C4-2B (cell line): Measurements from ENCODE around the gene TUBB3.
"Not testable (repeated sequence)": the region's sequence is repeated elsewhere in the genome, so short reads cannot be mapped to it uniquely, and the experiment has no call there.

ENCODE experiments used
- H3K27ac ChIP-seq: fragments of 450-650 bp; 2 replicates; pipeline ENCODE4 v1.5.1; 2017
- ZFX ChIP-seq: fragments of 450-650 bp; IDR thresholded peaks from 2 replicates; pipeline ENCODE4 v1.6.1; 2017
- TF ChIP-seq, protein P1 (sequence below): fragments of 450-650 bp; conservative IDR thresholded peaks from 2 replicates; pipeline ENCODE4 v1.5.1; 2017; ENCODE audit warnings: mild to moderate bottlenecking

TUBB3 gene

DNA sequence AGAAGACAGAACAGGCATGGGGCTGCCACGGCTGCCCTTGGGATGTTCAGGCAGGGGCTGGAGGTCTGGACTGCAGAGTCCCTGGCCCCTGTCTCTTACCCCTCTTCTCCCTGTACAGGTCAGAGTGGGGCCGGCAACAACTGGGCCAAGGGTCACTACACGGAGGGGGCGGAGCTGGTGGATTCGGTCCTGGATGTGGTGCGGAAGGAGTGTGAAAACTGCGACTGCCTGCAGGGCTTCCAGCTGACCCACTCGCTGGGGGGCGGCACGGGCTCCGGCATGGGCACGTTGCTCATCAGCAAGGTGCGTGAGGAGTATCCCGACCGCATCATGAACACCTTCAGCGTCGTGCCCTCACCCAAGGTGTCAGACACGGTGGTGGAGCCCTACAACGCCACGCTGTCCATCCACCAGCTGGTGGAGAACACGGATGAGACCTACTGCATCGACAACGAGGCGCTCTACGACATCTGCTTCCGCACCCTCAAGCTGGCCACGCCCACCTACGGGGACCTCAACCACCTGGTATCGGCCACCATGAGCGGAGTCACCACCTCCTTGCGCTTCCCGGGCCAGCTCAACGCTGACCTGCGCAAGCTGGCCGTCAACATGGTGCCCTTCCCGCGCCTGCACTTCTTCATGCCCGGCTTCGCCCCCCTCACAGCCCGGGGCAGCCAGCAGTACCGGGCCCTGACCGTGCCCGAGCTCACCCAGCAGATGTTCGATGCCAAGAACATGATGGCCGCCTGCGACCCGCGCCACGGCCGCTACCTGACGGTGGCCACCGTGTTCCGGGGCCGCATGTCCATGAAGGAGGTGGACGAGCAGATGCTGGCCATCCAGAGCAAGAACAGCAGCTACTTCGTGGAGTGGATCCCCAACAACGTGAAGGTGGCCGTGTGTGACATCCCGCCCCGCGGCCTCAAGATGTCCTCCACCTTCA, 11.7 kb downstream of the TUBB3 start:
- TF ChIP-seq, protein P1, sequence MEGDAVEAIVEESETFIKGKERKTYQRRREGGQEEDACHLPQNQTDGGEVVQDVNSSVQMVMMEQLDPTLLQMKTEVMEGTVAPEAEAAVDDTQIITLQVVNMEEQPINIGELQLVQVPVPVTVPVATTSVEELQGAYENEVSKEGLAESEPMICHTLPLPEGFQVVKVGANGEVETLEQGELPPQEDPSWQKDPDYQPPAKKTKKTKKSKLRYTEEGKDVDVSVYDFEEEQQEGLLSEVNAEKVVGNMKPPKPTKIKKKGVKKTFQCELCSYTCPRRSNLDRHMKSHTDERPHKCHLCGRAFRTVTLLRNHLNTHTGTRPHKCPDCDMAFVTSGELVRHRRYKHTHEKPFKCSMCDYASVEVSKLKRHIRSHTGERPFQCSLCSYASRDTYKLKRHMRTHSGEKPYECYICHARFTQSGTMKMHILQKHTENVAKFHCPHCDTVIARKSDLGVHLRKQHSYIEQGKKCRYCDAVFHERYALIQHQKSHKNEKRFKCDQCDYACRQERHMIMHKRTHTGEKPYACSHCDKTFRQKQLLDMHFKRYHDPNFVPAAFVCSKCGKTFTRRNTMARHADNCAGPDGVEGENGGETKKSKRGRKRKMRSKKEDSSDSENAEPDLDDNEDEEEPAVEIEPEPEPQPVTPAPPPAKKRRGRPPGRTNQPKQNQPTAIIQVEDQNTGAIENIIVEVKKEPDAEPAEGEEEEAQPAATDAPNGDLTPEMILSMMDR = no peak

DNA sequence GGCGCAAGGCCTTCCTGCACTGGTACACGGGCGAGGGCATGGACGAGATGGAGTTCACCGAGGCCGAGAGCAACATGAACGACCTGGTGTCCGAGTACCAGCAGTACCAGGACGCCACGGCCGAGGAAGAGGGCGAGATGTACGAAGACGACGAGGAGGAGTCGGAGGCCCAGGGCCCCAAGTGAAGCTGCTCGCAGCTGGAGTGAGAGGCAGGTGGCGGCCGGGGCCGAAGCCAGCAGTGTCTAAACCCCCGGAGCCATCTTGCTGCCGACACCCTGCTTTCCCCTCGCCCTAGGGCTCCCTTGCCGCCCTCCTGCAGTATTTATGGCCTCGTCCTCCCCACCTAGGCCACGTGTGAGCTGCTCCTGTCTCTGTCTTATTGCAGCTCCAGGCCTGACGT, 12.5 kb downstream of the TUBB3 start:
- not testable (repeated sequence) for H3K27ac ChIP-seq

More for the DNA sequence above, 11.7 kb downstream of the TUBB3 start:
- H3K27ac ChIP-seq = no peak overlapping the region

DNA sequence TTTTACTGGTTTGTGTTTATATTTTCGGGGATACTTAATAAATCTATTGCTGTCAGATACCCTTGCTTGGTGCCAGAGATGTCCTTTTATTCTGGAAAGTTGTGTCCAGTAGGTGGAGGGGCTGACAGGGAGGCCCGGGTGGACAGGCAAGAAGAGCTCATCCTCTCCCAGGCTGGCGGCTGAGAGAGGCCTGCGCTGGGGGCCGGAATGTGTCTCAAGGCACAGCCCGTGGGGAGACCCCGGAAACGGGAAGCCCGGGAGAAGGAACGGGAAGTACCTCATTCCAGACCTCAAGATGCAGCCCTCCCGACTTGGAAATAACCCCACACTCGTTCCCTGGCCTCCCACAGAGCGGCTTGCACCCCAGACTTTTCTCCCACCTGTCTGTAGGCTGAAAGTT, 12.9 kb downstream of the TUBB3 start:
- no peak overlapping the region for H3K27ac ChIP-seq
- TF ChIP-seq, protein P1 = no peak
- no peak for TF ChIP-seq ZFX

DNA sequence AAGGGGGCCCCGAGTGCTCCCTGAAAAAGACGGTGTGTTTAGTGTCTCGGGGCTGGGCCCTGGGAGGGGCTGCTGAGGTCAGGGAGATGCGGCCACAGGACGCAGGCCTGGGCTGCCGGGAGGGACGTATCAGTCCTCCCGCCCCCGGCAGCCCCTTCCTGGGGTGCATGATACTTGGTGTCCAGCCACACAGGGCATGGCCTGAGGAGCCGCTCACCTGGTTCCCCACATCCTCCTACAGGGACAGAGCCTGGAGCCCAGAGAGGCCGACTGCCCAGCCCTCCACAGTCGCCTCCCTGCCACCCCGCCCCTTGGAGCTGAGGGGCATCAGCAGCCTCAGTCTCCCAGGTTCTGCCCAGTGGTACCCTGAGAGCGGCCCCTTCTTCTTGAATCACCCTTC, 13.4 kb downstream of the TUBB3 start:
- no peak overlapping the region for H3K27ac ChIP-seq
- TF ChIP-seq, protein P1 = no peak
- no peak for TF ChIP-seq ZFX

DNA sequence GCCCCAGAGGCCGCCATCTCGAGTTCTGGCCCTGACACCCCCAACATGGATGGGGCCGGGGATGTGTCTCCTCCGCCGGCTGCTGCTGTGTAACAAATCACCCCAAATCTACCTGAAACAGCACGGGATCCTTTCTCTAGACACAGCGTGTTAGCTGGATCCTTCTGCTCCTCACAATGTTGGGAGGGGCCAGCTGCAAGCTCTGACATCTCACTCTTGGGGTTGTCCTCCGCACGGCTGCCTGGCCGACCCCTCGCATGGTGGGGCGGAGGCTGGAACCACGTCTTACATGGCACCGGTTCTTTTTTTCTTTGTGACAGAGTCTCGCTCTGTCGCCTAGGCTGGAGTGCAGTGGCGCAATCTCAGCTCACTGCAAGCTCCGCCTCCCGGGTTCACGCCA, 13.8 kb downstream of the TUBB3 start:
- H3K27ac ChIP-seq = no peak overlapping the region
- TF ChIP-seq, protein P1 = no peak
- TF ChIP-seq ZFX = no peak

DNA sequence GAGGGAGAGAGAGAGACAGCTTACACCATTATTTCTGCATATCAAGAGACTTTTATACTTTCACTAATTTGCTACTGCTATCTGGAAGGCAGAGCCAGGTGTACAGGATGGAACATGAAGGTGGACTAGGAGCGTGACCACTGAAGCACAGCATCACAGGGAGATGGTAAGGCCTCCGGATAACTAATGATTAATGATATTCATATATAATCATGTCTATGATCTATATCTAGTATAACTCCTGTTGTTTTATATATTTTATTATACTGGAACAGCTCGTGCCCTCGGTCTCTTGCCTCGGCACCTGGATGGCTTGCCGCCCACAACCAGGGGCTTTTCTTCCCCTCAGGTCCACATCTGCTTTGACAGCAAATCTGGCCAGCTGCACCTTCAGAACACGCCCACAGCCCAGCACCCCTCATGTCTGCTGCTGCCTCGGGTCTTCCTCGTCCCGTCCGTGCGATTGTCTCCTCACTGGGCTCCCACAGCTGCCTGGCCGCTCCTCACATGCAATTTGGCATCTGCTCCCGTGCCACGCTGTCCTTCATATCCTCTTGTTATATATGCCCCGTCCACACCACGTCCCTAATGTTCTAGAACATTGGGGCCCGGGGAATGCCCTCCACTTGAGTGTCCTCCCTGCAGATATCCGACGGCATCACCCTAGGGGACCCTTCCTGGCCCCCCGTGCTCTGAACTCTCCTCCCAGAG, 15.2 kb downstream of the TUBB3 start:
- no peak for TF ChIP-seq ZFX
- TF ChIP-seq, protein P1 = no peak

DNA sequence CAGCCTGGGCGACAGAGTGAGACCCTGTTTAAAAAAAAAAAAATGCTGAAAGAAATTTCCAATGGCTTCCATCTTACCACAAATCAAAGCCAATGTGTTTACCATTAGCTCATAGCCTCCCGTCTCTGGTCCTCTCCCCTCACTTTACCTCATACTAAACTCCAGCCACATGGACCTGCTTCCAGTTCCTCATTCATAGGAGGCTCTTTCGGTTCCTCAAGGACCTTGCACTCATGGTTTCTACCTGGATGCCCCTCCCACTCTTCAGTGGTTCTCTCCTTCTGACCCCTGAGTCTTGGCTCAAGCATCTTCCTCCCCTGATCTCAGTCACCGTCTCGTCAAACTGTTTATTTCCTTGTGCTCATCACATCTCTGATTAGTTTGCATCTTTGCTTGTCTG, 21.6 kb downstream of the TUBB3 start:
- no peak for TF ChIP-seq ZFX
- TF ChIP-seq, protein P1 = no peak
- no peak overlapping the region for H3K27ac ChIP-seq

More for the DNA sequence above, 15.2 kb downstream of the TUBB3 start:
- no peak overlapping the region for H3K27ac ChIP-seq
